Subcutaneous adipose tissue (tissue), 4 donors: ENCODE measurements around the gene TMEM14B. TPM values are rescaled to one million over a fixed set of nuclear protein-coding genes. Genes with fewer than 3 reads are reported as not detected.

ENCODE experiments used
- total RNA-seq, 4 donors: library from RNA; depleted of rRNA; stranded (reverse); fragments of >200 nt; gene quantifications; one replicate each; pipeline ENCODE4 v1.1.0, GENCODE V29; 2016
- TF ChIP-seq, protein P1 (sequence below): fragments of 450-650 bp; IDR thresholded peaks from one replicate; pipeline ENCODE4 v1.5.1; 2016; ENCODE audit warnings: low read depth, mild to moderate bottlenecking, control low read depth, antibody characterized with exemption, moderate library complexity

The TMEM14B gene
- total RNA-seq, 4 donors from 2014 or later = 67.7 to 93.4 (median 89.6) TPM

DNA sequence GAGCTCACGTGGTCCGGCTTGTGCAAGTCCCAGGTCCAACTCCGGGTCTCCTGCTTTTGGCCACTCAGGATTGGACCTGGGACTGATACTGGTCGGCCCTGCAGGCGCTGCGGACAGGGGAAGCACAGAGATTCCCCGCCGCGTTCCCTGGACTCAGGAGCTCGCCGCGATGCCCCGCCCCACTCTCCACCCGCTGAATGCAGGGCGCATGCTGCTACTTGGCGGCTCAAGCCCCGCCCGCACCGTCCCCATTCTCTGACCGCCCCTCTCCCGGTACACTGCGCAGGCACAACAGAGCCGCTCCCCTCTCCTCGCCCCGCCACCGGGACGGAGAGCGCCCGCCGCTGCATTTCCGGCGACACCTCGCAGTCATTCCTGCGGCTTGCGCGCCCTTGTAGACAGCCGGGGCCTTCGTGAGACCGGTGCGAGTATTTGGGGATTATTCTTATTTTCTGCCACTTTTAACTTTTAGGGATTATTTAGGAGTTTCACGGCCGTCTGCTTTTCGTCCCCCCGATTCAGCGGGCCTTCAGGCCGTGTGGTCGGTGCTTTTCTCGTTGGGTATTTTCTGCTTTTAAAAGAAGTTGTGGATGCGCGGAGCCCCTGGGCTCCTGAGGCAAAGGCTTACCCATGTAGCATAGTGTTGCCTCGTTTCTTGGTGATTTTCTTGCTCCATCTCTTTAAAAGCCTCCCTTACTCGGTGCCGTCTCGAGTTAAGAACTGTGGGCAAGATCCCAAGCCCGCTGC lies 24.6 kb upstream of the TMEM14B start, which contains the start of gene TMEM14C:
Gene TMEM14C (plus strand): TSS at position 251 of the 747 bp plus-strand sequence. CDS start 1,544 bp downstream, outside the sequence.
- TF ChIP-seq, protein P1, sequence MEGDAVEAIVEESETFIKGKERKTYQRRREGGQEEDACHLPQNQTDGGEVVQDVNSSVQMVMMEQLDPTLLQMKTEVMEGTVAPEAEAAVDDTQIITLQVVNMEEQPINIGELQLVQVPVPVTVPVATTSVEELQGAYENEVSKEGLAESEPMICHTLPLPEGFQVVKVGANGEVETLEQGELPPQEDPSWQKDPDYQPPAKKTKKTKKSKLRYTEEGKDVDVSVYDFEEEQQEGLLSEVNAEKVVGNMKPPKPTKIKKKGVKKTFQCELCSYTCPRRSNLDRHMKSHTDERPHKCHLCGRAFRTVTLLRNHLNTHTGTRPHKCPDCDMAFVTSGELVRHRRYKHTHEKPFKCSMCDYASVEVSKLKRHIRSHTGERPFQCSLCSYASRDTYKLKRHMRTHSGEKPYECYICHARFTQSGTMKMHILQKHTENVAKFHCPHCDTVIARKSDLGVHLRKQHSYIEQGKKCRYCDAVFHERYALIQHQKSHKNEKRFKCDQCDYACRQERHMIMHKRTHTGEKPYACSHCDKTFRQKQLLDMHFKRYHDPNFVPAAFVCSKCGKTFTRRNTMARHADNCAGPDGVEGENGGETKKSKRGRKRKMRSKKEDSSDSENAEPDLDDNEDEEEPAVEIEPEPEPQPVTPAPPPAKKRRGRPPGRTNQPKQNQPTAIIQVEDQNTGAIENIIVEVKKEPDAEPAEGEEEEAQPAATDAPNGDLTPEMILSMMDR = no peak

DNA sequence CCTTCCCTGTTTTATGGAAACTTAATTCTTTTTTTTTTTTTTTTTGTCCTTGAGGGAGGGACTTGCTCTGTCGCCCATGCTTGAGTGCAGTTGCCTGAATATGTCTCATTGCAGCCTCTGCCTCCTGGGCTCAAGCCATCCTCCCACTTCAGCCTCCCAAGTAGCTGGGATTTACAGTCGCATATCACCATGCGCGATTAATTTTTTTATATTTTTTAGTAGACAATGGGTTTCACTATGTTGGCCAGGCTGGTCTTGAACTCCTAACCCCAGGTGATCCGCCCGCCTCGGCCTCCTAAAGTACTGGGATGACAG lies 24.1 kb upstream of the TMEM14B start:
- TF ChIP-seq, protein P1 = no peak

DNA sequence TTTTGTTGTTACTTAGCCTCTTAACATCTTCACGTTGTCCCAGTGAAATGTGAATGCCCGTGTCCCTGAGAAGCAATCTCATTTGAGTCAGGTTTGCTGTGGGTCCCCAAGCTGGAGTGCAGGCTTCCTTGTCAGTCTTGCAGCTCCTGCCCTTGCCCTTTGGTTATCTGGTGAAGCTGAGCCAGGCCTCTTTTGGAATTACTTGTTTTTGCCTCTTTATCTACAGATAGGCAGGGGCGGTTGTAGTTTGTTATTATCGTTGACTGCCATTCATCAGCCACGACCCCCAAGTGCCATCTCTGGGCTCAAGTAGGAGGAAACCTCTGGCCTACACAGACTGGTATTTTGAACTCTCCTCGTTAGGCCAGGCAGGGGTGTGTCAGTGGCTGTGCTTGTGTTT lies 22.6 kb upstream of the TMEM14B start:
- TF ChIP-seq, protein P1 = no peak

DNA sequence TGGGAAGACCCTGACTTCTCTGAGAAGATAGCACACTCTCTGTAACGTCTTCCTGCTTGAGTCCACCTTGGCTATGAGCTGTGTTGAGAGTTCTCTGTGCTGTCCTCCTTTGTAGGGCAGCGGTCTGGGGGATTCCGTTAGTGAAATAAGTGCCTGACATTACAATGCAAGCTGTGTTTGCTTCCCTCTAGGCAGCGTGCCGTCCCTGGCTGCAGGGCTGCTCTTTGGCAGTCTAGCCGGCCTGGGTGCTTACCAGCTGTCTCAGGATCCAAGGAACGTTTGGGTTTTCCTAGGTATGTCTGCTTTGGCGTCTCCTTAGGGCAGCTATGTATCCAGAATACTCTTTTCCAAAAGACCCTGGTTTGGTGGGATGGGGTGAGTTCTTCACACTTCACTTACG lies 21.9 kb upstream of the TMEM14B start:
- TF ChIP-seq, protein P1 = no peak

DNA sequence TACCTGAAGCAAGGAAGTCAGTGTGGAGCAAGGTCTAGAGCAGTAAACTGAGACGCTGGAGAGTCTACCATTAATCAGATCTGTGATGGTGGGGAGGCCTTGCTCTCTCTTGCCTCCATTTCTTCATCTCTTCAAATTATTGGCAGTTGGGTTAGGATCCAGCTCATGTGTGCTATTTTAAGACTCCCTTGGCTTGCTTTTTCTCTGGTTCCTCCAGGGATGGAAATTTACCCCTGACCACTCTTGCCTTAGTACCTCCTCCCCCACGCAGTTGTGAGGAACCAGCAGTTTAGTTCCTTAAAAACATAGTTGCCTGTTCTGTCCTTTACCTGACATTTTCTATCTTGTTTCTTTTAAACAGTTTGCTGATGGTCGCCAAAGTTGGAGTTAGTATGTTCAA lies 17.4 kb upstream of the TMEM14B start:
- TF ChIP-seq, protein P1 = no peak

DNA sequence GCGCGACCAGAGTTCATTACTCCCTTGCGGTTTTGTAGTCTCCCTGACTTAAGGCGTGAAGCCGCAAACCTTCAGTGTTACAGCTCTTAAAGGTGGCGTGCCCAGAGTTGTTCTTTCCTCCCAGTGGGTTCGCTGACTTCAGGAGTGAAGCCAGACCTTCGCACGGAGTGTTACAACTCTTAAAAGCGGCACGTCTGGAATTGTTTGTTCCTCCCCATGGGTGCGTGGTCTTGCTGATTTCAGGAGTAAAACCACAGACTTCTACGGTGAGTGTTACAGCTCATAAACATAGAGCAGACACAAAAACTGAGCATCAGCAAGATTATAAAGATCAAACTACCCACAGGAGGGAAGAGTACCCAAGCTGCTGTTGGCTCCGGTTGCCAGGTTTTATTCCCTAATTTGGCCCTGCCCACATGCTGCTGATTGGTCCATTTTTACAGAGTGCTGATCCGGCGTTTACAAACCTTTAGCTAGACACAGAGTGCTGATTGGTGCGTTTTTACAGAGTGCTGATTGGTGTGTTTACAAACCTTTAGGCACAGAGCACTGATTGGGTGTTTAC lies 14.4 kb upstream of the TMEM14B start:
- TF ChIP-seq, protein P1 = no peak

DNA sequence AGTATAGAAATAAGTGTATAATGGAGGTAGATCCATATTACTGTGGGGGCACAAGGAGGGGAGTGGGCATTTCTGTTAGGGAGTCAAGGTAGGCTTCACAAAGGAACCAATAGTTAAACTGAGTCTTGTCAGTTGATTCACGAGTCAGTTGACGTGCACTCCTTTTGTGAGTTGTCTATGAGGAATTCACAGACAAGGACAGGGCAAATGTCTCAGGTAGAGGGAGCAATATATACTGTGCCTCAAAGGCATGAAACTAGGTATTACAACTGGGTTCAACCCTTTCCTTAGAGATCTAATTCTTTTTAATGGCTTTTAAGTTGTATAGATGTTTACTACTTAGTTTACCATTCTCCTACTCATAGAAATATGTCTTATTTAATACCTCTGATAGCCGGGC lies 13.7 kb upstream of the TMEM14B start:
- TF ChIP-seq, protein P1 = no peak
